Measurements from ENCODE around the gene SLC12A7.

- TF ChIP-seq CTCF (tag by site-specific recombination; IDR thresholded peaks at IDR 0.05) (no peak), YY1 (tag by site-specific recombination; IDR thresholded peaks at IDR 0.05) (no peak), ZNF184 (tag by site-specific recombination; IDR thresholded peaks at IDR 0.05) (no peak), SP2 (tag by site-specific recombination; IDR thresholded peaks at IDR 0.05) (no peak), GLIS2 (tag by site-specific recombination; IDR thresholded peaks at IDR 0.05) (no peak)
Observed at GRCh38 chr5:1054018-1054798, 57.7 kb downstream of the SLC12A7 start.
